Measurements from ENCODE around the gene SLC2A5. TPM values are rescaled to one million over a fixed set of nuclear protein-coding genes. Genes with fewer than 3 reads are reported as not detected.
A peak's percentile ranks its signal among the peaks of the same experiment; 100 is the strongest.

The SLC2A5 gene
- total and polyA plus RNA-seq, 2 donors (not counting 3 experiments of a cell fraction or from before 2014, with no cell fraction given) = not detected

DNA sequence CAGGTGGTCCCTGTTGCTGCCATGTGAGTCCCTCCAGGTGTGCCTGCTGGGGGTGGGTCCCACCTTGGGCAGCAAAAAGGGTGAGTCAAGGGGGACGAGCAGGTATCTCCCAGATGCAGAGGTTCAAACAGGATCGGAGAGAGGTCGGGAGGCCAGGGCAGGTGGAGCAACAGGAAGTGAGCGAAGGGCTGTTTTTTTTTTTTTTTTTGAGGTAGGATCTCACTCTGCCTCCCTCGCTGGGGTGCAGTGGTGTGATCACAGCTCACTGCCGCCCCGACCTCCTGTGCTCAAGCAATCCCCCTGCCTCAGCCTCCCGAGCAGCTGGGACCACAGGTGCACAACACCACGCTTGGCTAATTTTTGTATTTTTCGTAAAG is 82.6 kb downstream of the SLC2A5 start:
- CTCF ChIA-PET = interaction anchor here (1.0 to 8.7 kb wide), 14 partner anchors 16 to 128 kb away, joined by 3 to 119 read pairs (median 7); no protein-coding TSS in a partner anchor
- FAIRE-seq = no peak

More for the DNA sequence above, 82.6 kb downstream of the SLC2A5 start:
- BruUV-seq (replicated peaks) = no TSS peak
- peak overlapping the region; percentile 67 for H3K27ac ChIP-seq (ENCODE audit: insufficient read depth, low read depth, low read length)
- H3K9me1 ChIP-seq (replicated peaks; ENCODE audit: control insufficient read depth, extremely low read depth, insufficient read depth, low read length) = no peaks in the 10 kb centered on the region
- POLR2A ChIA-PET = interaction anchor here (0.7 kb wide), 1 partner anchor 79 kb away, joined by 4 read pairs; no protein-coding TSS in a partner anchor
- TF ChIP-seq GATA2 (IDR thresholded peaks at IDR 0.05; ENCODE audit: insufficient read depth, insufficient read length, low read depth, low read length) = no peak
- TF ChIP-seq POLR2A (IDR thresholded peaks at IDR 0.05; ENCODE audit: low read depth, low read length) = no peak
- TF ChIP-seq, protein P1, sequence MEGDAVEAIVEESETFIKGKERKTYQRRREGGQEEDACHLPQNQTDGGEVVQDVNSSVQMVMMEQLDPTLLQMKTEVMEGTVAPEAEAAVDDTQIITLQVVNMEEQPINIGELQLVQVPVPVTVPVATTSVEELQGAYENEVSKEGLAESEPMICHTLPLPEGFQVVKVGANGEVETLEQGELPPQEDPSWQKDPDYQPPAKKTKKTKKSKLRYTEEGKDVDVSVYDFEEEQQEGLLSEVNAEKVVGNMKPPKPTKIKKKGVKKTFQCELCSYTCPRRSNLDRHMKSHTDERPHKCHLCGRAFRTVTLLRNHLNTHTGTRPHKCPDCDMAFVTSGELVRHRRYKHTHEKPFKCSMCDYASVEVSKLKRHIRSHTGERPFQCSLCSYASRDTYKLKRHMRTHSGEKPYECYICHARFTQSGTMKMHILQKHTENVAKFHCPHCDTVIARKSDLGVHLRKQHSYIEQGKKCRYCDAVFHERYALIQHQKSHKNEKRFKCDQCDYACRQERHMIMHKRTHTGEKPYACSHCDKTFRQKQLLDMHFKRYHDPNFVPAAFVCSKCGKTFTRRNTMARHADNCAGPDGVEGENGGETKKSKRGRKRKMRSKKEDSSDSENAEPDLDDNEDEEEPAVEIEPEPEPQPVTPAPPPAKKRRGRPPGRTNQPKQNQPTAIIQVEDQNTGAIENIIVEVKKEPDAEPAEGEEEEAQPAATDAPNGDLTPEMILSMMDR (IDR thresholded peaks at IDR 0.05; ENCODE audit: extremely low read depth in 1 of 2, insufficient read depth in 1 of 2, low read depth in 1 of 2, low read length in 2 of 2) = no peak
- TF ChIP-seq POLR2AphosphoS5 (IDR thresholded peaks at IDR 0.05; ENCODE audit: insufficient read depth, low read depth, low read length) = no peak
- no peak for TF ChIP-seq FOS (IDR thresholded peaks at IDR 0.05; ENCODE audit: borderline replicate concordance, insufficient read depth, low read length)
- TF ChIP-seq, protein P2, sequence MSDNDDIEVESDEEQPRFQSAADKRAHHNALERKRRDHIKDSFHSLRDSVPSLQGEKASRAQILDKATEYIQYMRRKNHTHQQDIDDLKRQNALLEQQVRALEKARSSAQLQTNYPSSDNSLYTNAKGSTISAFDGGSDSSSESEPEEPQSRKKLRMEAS (IDR thresholded peaks at IDR 0.05; ENCODE audit: insufficient read depth, insufficient read length) = no peak
- no peak for TF ChIP-seq JUN (IDR thresholded peaks at IDR 0.05; ENCODE audit: borderline replicate concordance, insufficient read depth, insufficient read length, low read depth)
- no peak for TF ChIP-seq MYC (IDR thresholded peaks at IDR 0.05; ENCODE audit: low read depth, low read length)
- no peak for TF ChIP-seq EZH2 (IDR thresholded peaks at IDR 0.05; ENCODE audit: borderline replicate concordance, low read depth, low read length, severe bottlenecking)
- no peak for DNase-seq (ENCODE audit: low read depth, low spot score)
- H3K27me3 ChIP-seq (ENCODE audit: control insufficient read depth in 2 of 2, insufficient read depth in 2 of 2, low read length in 2 of 2) = no peaks in the 10 kb centered on the region
- H3K79me2 ChIP-seq (ENCODE audit: control insufficient read depth, insufficient read depth, low read length) = no peaks in the 10 kb centered on the region
- H3K36me3 ChIP-seq (ENCODE audit: control insufficient read depth in 2 of 2, extremely low read depth in 1 of 2, insufficient read depth in 2 of 2, low read length in 2 of 2) = no peaks in the 10 kb centered on the region
- intact Hi-C loops (cut with micrococcal nuclease) (loop anchor here (1.0 kb wide), 4 partner anchors 24 to 129 kb away; partner anchors contain the start of gene ENO1), dilution Hi-C loops (cut with MboI; ENCODE audit: extremely low pct_ligation_motif_present, low sequenced_read_pairs) (no loop called here)
- no peak overlapping the region for H2AFZ ChIP-seq (ENCODE audit: low read depth, low read length)
- peaks cover 16% of the 10 kb centered on the region for H3K4me1 ChIP-seq (ENCODE audit: control insufficient read depth, extremely low read depth, insufficient read depth, low read length)
- no peaks in the 10 kb centered on the region for H4K20me1 ChIP-seq (replicated peaks; ENCODE audit: control insufficient read depth, extremely low read depth, insufficient read depth, low read length)
- H3K4me3 ChIP-seq (replicated peaks in 1 of 3; ENCODE audit: insufficient read depth in 1 of 3, low read depth in 1 of 3, low read length in 3 of 3) = no peak overlapping the region
- no peaks in the 10 kb centered on the region for H3K9me3 ChIP-seq (replicated peaks; ENCODE audit: control insufficient read depth, insufficient read depth, low read length)
- no peak overlapping the region for H3K4me2 ChIP-seq (ENCODE audit: insufficient read depth, low read length)
- H3K9ac ChIP-seq (replicated peaks; ENCODE audit: extremely low read depth, insufficient read depth, low read length) = no peak overlapping the region

Measured in endothelial cell of umbilical vein (primary cell).